K562 (cell line): ENCODE data around the gene CCNYL1. TPM values are rescaled to one million over a fixed set of nuclear protein-coding genes. Genes with fewer than 3 reads are reported as not detected.

Experiments used
- HINFP ChIP-seq: fragments of 450-650 bp; conservative IDR thresholded peaks from 2 replicates; pipeline ENCODE4 v1.6.1; 2016; ENCODE audit warnings: missing genetic modification characterization, low read depth, mild to moderate bottlenecking, control low read depth, missing compliant biosample characterization
- JUND ChIP-seq, 2 experiments: IDR thresholded peaks; 2 replicates in 1 of 2; 3 replicates in 1 of 2; pipeline ENCODE4 v1.6.1; 2011; ENCODE audit warnings: borderline replicate concordance in 2 of 2, low read depth in 2 of 2, low read length in 2 of 2, improper control_type of control experiment in 1 of 2, missing biosample characterization in 1 of 2, missing genetic modification characterization in 1 of 2, missing genetic modification reagents in 1 of 2
- KDM4B ChIP-seq, 2 experiments: fragments of 450-650 bp in 1 of 2; sonication (generic) in 1 of 2; IDR thresholded peaks; 2 replicates each; pipeline ENCODE4 v1.6.1; 2016 to 2017; ENCODE audit warnings: borderline replicate concordance in 2 of 2, antibody characterized with exemption in 1 of 2, low read depth in 1 of 2, mild to moderate bottlenecking in 1 of 2
- NFATC3 ChIP-seq: fragments of 450-650 bp; IDR thresholded peaks from 2 replicates; pipeline ENCODE4 v1.6.1; 2017; ENCODE audit warnings: mild to moderate bottlenecking
- PREB ChIP-seq: sonication (generic); formaldehyde crosslinking; IDR thresholded peaks from 2 replicates; pipeline ENCODE4 v1.8.1; 2023; ENCODE audit warnings: mild to moderate bottlenecking, missing genetic modification reagents
- TAL1 ChIP-seq: fragments of 450-650 bp; IDR thresholded peaks from 2 replicates; pipeline ENCODE4 v1.6.1; 2016; ENCODE audit warnings: mild to moderate bottlenecking
- ZBTB43 ChIP-seq: sonication (generic); formaldehyde crosslinking; IDR thresholded peaks from 2 replicates; pipeline ENCODE4 v1.8.0; 2023; ENCODE audit warnings: mild to moderate bottlenecking, missing genetic modification reagents
- ZNF3 ChIP-seq: fragments of 250-450 bp; sonication (Bioruptor Pico); IDR thresholded peaks from 2 replicates; pipeline ENCODE4 v1.5.0; 2021; ENCODE audit warnings: mild to moderate bottlenecking, moderate library complexity
- ZNF740 ChIP-seq, 3 experiments: fragments of 200-800 bp in 1 of 3; sonication (Bioruptor generic) in 1 of 3; sonication (generic) in 1 of 3; formaldehyde crosslinking in 1 of 3; IDR thresholded peaks; 2 replicates each; pipeline versions ENCODE4 v1.6.1 to v1.8.0; 2016 to 2022; ENCODE audit warnings: mild to moderate bottlenecking in 2 of 3, missing compliant biosample characterization in 2 of 3, missing genetic modification characterization in 2 of 3, missing genetic modification reagents in 1 of 3
- polyA plus RNA-seq, 8 experiments: library from polyadenylated mRNA; depleted of rRNA in 4 of 8; stranded (reverse) in 5 of 8; unstranded in 3 of 8; fragments of >200 nt; fragmentation: Nextera tagmentation in 2 of 8; fragmentation: Illumina TruSeq in 1 of 8; extraction: Ambion mirVana in 2 of 8; extraction: Trizol in 1 of 8; gene quantifications; 2 replicates each; pipeline versions ENCODE4 v1.2.1 to v1.2.3, GENCODE V29; 2011 to 2014; ENCODE audit warnings: inconsistent platforms in 1 of 8, missing spikeins in 1 of 8
- total RNA-seq, 7 experiments: library from RNA; depleted of rRNA in 6 of 7; stranded (reverse); fragments of >200 nt in 6 of 7; fragmentation: Illumina TruSeq in 2 of 7; extraction: Trizol in 2 of 7; gene quantifications; 2 replicates each; pipeline versions ENCODE4 v1.2.1 to v1.2.3, GENCODE V29; 2011 to 2021; ENCODE audit warnings: low replicate concordance in 1 of 7

CCNYL1 gene
- total and polyA plus RNA-seq, 9 of the 15 experiments (the other 6 are each of a cell fraction or from before 2014, with no cell fraction given) = 1.9 to 7.5 (median 4.7) TPM

- TF ChIP-seq PREB (CRISPR knock-in tag) (no peak), KDM4B (IDR thresholded peaks at IDR 0.05; ENCODE audit: borderline replicate concordance in 2 of 2, low read depth in 1 of 2) (no peak), HINFP (tag) (no peak), ZNF740 (CRISPR knock-in tag; IDR thresholded peaks at IDR 0.05) (no peak), ZNF740 (tag; IDR thresholded peaks at IDR 0.05) (no peak), TAL1 (no peak), JUND (IDR thresholded peaks at IDR 0.05; ENCODE audit: borderline replicate concordance, low read depth, low read length) (no peak), JUND (tag; IDR thresholded peaks at IDR 0.05; ENCODE audit: borderline replicate concordance, low read depth, low read length) (no peak), ZBTB43 (CRISPR knock-in tag) (no peak), NFATC3 (no peak), ZNF3 (no peak)
- TF ChIP-seq, all 486 proteins: peak for 0
Measured at GRCh38 chr2:207744050-207744449, 32.6 kb downstream of the CCNYL1 start (continued).
